NCI-H2107 treated with DMSO at 0.1 percent for 48 hours (cell line): ENCODE results near the gene FBLN1.

Experiments
- DNase-seq: peaks from one replicate; lab custom pipeline; 2025; ENCODE audit not compliant: unreplicated experiment; lab: John Stamatoyannopoulos, UW

The FBLN1 gene

GRCh38 chr22:45563362-45564040 is 60.8 kb downstream of the FBLN1 start:
- no peak for DNase-seq

DNA sequence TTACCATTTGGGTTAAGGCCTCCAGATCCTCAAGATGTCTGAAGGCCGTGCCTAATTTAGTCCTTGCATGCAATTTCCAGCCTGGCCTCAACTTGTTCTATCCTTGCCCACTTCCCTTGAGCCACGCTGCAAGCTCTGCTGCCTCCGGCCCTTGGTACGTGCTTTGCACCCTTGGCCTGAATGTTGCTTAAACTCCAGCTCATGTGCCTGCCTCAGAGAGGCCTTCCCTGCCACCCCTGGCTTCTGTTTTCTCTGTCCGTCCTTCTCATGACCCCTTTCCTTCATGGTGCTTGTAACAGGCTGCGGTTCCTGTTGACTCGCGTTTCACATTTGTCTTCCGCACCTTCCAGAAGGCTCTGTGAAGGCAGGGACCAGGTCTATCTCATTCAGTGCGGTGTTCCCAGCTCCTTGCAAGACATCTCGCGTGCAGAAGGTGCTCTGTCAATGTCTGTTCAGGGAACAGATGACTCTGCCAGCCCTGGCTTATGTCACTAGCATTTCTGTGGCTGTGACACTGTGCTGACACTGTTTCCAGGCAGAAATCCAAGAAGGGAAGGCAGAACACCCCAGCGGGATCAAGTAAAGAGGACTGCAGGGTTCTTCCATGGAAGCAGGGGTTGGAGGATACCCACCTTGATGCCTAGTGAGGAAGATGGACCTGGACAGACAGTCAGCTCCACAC is 61.8 kb downstream of the FBLN1 start:
- DNase-seq: no peak

DNA sequence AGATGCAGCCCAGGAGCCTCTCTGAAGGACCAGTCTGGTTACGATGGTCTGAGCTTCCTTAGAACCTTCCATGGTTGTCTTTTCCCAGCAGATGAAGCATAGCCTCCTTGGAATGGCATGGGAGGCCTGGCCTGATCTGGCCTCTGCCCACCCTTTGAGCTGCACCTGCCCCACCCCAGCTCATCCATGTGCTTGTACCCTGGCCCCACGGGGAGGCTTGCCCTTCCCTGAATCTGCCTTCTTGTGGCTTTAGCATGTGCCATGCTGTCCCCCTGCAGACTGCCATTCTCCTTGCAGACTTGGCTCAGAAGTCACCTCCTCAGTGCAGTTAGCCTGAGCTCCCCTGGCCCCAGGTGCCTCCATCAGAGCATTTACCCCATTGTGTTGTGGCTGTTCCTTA is 62.5 kb downstream of the FBLN1 start:
- DNase-seq: no peak

DNA sequence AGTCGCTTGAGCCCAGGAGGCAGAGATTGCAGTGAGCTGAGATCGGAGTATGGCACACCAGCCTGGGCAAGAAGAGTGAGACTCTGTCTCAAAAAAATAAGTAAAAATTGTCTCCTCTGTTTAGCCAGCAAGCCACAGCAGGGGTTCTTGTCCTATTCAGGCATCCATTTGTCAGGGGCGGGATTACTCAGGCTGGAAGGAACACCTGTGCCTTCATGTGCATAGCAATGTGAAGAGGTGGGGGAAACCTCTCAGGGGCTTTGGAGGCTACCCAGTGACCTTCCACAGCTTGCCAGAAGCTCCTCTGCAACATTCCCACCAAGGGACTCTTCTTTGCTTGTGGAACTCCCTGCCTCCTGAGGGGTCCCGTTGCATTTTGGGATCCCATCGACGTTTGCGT is 63.3 kb downstream of the FBLN1 start:
- no peak for DNase-seq

DNA sequence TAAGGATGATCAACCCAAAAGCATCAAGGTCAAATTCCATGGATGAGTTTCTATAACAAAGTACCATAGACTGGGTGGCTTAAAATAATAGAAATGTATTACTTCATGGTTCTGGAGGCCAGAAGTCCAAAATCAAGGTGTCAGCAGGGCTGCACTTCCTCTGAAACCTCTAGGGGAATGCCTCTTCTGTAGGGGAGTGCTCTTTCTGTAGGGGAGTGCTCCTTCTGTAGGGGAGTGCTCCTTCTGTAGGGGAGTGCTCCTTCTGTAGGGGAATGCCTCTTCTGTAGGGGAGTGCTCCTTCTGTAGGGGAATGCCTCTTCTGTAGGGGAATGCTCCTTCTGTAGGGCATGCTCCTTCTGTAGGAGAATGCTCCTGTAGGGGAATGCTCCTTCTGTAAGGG is 65.5 kb downstream of the FBLN1 start:
- DNase-seq: no peak

DNA sequence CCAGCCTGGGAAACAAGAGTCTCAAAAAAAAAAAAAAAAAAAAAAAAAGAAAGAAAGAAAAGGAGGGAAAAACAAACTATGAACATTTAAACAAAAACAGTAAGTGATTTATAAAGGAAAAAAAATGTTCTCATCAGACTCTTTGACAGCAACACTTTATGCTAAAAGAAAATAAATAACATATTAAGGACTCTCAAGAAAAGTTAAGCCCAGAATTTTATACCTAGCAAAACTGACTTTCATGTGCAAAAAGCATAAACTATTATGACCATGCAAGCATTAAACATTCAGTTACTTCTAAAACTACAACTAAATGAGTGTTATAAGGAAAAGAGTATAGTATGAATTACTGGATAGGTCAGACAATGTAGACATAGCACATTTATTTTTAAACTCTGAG is 68.4 kb downstream of the FBLN1 start:
- DNase-seq: no peak

GRCh38 chr22:45572444-45572843 is 69.8 kb downstream of the FBLN1 start:
- no peak for DNase-seq

DNA sequence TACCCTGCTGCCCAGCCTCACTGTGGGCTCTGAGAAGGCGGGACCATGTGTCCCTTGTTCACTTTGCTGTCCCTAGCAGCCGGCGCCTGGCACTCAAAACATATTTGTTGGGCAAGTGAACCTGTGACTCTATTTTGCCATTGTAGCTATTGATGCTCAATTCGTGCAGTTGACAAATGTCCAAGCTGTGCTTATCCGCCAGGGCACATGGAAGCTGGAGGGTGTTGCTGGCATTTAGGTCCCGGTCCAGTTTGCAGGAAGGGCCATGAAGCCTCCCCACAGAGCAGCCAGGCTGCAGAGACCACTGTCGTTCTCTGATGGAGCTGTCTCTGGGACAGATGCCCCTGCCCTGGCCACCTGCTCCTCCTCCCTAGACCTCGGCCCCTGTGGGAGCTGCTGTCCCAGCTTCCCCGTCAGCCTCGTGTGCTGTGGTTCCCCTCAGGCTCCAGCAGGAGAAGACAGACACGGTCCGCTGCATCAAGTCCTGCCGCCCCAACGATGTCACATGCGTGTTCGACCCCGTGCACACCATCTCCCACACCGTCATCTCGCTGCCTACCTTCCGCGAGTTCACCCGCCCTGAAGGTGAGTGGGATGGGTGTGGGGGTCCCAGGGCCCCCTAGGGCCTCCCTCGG is 71.5 kb downstream of the FBLN1 start:
- no peak for DNase-seq

DNA sequence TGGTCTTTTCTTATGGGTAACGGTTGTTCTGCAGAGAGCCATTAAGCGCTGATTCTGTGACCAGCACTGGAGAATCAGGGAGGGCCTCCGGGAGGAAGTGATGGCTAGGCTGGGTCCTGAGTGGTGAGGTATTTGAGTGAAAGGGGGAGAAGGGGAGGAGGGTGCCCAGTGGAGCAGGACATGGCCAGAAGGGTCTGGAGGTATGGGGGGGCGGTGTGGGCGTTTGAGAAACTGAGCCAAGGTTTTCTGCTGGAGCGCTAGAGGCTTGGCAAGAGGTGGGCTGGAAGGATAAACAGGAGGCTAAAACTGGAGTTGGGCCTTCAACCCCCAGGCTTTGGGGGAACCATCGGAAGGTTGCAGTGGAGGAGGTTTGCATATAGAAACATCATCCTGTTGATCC is 72.5 kb downstream of the FBLN1 start:
- DNase-seq: no peak

- no peak for DNase-seq
These were observed 73.1 kb downstream of the FBLN1 start for GRCh38 chr22:45575607-45576272.

GRCh38 chr22:45576273-45576625 is 73.6 kb downstream of the FBLN1 start:
- DNase-seq: no peak

DNA sequence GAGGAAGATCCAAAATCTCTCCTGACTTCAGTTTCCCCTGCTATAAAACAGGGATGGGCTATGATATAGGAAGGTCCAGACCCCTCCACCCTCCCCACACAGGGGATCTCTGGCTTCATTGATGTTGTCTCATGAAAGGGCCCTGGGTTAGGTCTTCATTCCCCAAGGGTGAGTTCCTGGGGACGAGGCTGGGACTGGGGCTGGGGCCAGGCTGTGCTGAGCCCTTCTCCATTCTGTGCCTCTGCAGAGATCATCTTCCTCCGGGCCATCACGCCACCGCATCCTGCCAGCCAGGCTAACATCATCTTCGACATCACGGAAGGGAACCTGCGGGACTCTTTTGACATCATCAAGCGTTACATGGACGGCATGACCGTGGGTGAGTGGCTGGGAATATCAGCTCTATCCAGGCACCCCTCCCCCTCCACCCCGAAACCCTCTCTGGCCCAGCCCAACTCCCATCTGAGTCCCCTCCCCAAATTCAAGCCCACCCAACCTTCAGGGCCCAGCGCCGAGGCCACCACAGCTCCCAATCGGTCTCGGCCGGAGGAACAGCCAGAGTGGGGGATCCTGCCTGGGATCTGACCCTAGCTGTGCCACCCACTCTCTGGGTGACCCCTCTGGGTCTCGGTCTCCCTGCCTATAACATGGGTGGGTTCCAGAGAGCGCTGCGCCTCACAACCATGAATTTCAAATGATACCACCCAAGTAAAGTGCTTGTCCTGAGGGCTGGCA is 74.2 kb downstream of the FBLN1 start:
- no peak for DNase-seq

DNA sequence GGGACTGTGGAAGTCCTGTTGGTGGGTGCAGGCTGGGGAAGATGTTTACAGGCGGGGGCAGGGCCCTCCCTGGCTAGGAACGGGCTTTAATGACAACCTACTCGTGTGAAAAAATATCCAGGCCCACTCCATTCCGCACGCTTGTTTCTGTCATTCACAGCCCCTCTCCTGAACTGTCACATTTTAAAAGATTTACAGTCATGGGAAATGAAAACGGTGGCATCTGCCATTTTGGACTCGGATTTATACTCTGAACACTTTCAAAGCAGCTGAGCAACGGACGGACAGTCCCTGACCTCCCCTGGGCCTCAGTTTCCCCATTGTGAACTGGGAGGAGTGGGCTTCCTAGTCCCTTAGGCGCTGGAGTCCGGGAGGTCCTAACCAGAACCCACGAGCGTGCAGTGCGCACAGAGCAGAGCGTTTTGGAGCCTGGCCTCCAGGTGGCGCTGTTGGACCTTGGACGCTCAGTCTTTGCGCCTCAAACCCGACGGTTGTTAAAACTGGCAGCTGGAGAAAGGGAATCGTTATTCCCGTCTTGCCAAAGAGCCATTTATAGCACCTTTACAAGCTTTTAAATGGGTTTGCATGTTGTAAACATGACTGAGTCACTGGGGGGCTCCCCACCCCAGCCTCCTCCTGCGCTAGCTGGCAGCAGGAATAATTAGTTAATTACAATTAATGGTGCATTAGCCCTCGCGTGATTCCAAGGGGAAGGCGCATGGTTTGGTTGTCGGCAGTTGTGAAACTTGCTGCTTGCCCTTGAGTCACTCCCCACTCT is 75.3 kb downstream of the FBLN1 start:
- DNase-seq: peak; percentile 57

DNA sequence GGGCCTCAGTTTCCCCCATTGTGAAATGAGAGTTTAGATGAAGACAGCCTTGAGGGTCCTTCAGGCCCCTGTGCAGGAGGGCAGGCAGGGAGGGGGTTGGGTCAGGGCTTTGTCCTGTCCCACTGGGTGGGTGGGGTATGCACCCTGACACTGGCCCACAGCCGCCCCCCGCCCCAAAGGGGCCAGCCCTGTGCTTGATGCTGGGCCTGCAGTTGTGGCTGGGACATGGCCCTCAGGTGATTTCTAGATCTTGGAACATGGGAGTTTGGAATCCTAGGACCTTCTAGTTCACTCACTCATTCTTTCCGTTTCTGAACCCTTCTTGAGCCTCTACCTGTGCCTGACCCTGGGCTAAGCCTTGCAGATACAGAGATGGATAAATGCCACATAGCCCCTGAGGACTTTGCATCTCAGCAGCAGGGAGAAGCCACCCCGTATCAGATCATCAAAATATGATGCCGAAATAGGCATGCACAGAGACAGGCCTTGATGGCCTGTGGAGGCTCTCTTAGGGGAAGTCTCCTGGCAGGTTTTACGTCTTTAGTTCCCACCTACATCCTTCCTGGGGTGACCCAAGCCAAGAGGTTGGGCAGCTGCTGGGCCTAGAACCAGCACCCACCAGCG is 76.0 kb downstream of the FBLN1 start:
- DNase-seq: no peak

- no peak for DNase-seq
These were observed 76.6 kb downstream of the FBLN1 start for GRCh38 chr22:45579306-45579705.

- no peak for DNase-seq
These were observed 77.4 kb downstream of the FBLN1 start for GRCh38 chr22:45579806-45580725.

- DNase-seq: no peak
These were observed 78.2 kb downstream of the FBLN1 start for GRCh38 chr22:45580726-45581381.

DNA sequence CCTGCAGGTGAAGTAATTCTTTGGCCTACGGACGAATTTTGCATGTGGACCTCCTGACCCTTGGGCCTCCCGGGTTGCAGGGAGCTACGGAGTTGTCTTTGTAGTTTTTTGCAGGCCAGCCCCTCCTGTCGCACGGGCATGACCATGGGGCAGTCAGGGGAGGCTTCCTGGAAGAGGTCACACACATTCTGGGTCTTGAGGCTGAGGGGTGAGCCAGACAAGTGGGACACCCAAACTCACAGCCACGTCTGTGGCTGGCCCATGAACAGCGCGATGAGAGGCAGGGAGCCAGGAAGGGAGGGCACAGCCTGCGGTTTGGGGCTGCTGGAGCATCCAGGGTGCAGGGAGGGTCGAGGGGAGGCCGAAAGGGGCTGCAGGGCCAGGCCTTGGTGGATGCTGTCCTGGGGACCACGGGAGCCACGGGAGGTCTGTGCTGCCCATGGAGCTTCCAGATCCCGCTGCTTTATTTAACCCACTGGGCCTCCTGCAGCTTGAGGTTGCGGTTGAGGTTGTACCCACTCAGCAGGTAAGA is 78.9 kb downstream of the FBLN1 start:
- DNase-seq: no peak
